AG20443 (cell line): ENCODE measurements around the gene CLCN5.

Experiments
- DNase-seq: peaks from one replicate; pipeline ENCODE4 v3.0.0; 2012; ENCODE audit warnings: low spot score, mixed read lengths

Gene CLCN5

DNA sequence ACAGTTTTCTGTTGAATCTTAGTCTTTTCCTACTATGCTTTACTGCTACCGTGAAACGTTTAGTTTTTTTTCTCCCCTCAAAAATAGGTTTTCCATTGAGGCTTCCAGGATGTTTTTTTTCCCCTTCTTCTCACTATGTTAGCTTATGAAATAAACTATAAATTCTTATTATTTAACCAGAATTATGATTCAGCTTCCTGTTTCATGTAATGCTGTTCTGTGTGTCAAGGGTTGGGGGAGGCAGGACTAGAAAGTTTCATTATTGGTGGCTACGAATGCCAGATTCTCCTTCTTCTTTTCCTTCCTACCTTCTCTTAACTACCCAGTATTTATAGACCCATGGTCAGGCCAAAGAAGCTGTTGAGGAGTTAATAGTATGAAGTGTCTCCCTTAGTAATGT lies 11.8 kb downstream of the CLCN5 start:
- no peak for DNase-seq

DNA sequence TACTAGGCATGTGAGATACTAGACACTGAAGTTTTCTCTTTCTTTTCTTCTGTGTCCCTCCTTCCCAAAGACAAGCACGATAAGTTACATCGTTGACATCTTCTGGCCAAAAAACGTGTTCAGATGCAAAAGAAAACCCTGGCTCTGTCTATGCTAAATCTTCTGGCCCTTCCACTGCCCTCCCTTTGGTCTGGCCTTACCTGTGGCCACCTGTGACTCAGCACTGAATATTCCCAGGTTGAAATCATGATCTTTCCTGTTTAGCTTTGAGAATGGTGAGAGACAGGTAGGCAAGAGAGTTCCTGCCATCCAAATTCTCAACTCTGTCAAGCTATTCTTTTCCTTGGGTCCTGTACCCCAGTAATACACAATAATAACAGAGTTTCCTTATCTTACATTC lies 12.3 kb downstream of the CLCN5 start:
- no peak for DNase-seq

DNA sequence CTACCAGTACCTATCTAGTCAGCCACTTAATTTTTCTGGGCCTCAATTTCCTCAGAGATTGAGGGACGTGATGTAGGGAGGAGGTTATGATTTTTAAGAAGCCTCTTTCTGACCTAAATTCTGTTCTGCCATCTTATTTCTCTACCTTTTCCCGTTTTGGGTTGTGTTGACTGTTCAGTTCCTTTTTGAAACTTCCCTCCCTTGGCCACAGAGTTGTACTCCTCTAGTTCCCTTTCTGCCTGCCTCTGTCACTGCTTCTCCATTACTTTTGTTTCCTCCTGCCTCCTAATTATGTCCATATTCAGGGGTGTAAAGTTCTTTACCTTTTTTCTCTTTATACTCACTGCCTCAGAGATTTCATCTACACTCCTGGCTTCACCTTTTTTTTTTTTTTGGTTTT lies 25.4 kb downstream of the CLCN5 start:
- DNase-seq, result no peak

DNA sequence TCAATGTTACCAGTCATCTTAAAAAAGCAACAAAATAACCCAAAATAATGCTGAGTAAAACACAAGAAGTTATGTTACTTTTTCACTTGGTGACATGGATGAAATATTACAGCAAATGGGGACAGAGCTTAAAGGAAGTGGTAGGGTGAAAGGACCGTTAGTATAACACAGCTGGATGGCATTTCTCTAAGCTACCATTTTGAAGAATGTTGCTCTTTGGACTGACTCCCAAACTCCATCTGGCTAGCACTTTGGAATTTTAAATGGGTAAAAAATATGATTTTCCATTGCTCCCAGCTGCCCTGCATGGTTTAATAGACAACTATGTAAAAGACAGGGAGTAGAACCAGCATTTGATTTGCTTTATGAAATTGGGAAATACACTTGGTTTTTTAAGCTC lies 27.6 kb downstream of the CLCN5 start:
- DNase-seq, result no peak

GRCh38 chrX:49951524-49952193 lies 29.3 kb downstream of the CLCN5 start:
- no peak for DNase-seq

- DNase-seq, result no peak
These were observed 33.9 kb downstream of the CLCN5 start for GRCh38 chrX:49956313-49956712.

- no peak for DNase-seq
These were observed 36.5 kb downstream of the CLCN5 start for GRCh38 chrX:49958727-49959485.

GRCh38 chrX:49959602-49960001 lies 37.2 kb downstream of the CLCN5 start:
- DNase-seq, result no peak

DNA sequence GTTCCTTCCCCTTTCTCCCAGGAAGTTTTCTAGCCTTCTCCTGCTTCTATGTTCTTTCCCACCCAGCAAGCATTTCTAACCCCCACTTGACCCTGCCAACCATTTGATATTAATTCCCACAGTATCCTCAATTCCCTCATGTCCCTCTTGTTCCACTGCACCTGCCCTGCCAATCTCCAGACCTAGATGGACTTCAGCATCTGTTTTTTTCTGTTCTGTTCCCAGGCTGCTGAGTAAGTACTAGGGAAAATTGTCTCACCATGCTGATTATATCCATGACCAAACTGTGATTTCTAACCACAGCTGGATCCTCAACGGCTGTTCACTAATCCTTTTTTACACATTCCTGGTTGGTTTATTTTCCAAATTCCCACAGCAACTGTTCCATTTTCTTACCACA lies 37.7 kb downstream of the CLCN5 start:
- DNase-seq, result no peak

DNA sequence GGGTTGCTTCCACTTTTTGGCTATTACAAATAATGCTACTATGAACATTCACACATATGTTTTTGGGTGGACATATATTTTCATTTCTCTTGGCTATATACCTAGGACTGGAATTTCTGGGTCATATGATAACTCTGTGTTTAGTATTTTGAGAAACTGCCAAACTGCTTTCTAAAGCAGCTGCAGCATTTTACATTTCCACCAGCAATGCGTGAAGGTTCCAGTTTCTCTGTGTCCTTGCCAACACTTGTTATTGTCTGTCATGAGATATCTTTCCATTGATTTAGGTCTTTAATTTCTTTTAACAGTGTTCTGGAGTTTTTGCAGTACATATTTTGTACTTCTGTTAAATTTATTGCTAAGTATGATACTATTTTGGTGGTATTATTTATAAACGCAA lies 48.3 kb downstream of the CLCN5 start:
- DNase-seq, result no peak

GRCh38 chrX:49972328-49972860 lies 50.0 kb downstream of the CLCN5 start:
- DNase-seq, result no peak

GRCh38 chrX:49976682-49977197 lies 54.3 kb downstream of the CLCN5 start:
- DNase-seq, result no peak

GRCh38 chrX:49977319-49978090 lies 55.1 kb downstream of the CLCN5 start:
- no peak for DNase-seq

- no peak for DNase-seq
These were observed 55.8 kb downstream of the CLCN5 start for GRCh38 chrX:49978176-49978575.

GRCh38 chrX:49986058-49986457 lies 63.7 kb downstream of the CLCN5 start:
- no peak for DNase-seq

DNA sequence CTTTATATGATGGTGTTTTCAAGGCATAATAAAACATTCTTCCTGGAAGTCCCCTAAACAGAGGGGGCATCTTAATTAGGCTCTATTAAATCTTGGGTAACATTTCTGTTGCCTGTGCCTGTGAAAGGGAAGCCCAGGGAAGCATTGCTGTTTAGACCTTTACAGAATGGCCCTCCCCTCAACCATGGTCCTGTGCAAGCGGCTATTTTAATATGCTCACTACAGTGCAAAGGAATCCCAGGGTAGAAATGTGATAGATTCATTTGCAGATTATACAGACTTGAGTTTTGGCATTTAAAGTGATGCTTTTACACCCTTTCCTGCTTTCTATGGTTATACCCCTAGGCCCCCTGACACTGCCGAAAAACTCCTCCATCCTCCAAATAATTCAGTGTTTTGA lies 65.3 kb downstream of the CLCN5 start:
- DNase-seq, result no peak

DNA sequence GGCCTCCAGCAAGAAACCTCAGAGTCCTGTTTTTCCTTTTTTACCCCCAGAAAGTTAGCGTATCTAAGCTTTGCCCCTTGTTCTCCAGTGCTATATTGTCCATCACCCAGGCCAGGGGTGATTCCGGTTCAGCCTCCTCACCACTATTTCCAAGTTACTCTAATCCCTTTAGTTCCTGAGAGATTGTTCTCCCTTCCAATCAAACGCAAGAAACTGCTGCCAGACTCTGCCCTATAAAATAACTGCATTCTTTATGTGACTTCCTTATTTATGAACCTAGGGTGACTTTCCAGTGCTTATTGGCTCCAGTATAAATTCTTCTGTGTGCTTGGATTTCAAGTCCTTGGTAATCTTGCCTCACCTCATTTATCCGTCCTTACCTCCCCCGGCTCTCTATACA lies 65.7 kb downstream of the CLCN5 start:
- DNase-seq, result no peak

GRCh38 chrX:49991758-49992157 lies 69.4 kb downstream of the CLCN5 start:
- DNase-seq, result no peak

DNA sequence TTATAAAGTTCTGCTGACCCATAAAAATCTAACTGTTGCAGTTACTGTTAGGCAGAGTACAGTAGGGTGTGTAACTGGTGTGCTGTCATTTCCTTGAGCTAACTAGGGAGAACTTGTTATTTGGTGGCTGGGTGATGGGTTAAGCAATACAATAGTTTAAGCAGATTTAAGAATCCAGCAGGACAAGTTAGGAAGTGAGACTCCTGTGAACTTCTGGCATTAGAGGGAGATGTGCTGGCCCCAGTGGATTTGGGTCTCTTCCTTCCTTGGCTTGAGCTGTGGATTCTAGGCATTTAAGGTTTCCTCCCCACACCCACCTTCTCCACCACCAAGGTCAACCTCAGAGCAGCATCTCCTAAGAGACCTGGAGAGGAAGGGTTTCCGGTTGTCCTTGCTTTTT lies 70.5 kb downstream of the CLCN5 start:
- no peak for DNase-seq

- no peak for DNase-seq
These were observed 71.3 kb downstream of the CLCN5 start for GRCh38 chrX:49993661-49994060.

DNA sequence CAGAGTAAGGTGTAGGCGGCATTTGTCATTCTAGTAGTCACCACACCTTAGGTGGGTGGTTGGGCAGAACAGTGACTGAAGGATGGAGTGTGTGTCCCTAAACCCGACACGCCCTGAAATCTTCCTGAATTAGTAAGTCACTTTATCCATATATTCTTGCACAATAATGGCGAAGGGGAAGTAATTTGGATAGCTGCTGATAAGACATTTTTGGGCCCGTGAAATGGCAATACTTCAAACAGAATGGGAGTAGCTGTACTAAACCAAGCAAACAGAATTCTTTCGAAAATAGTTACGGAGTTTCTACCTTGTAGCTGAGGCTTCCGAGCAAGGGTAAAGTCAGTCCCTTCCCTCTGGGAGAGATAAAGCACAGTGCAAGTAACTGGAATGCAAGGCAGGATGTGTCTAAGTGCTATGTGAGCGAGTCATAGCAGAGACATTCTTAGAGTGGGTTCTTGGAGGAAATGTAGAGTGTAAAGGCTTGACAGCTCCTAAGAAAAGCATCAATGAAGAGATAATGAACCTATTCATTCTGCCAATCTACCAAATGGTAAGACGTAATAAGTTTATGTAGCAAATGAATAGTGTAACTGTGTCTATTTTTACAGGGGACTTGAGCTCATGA lies 72.8 kb downstream of the CLCN5 start:
- DNase-seq, result peak; percentile 39

GRCh38 chrX:49995795-49996455 lies 73.5 kb downstream of the CLCN5 start:
- no peak for DNase-seq
